Activated T-cell treated with anti-CD3 and anti-CD28 coated beads for 24 hours (primary cell): ENCODE measurements around the gene S100A12.

Experiments
- DNase-seq: peaks from one replicate; pipeline ENCODE4 v3.0.0-alpha.2; 2020; ENCODE audit warnings: low read depth

S100A12 gene

DNA sequence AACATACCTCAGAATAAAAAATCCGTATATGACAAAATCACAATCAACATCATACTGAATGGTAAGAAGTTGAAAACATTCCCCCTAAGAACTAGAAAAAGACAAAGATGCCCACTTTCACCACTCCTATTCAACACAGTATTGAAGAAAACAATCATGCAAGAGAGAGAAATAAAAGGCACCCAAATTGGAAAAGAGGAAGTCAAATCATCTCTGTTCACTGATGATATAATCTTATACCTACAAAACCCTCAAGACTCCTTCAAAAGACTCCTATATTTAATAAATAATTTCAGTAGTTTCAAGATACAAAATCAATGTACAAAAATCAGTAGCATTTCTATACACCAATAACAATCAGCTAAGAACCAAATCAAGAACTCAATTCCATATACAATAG, 41.5 kb downstream of the S100A12 start:
- DNase-seq, result no peak

GRCh38 chr1:153324912-153325311, 50.5 kb downstream of the S100A12 start:
- DNase-seq, result no peak
